Measurements from ENCODE around the gene ZNF782. TPM values are rescaled to one million over a fixed set of nuclear protein-coding genes. Genes with fewer than 3 reads are reported as not detected.
"Not testable (repeated sequence)": the region's sequence is repeated elsewhere in the genome, so short reads cannot be mapped to it uniquely, and the experiment has no call there.

ZNF782 gene
- total and polyA plus RNA-seq, 5 donors from 2014 or later, result 1.6 to 6.8 (median 2.4) TPM

- H3K4me3 Mint-ChIP-seq; ATAC-seq (ENCODE audit: low read depth in 2 of 2); H3K4me1 ChIP-seq (ENCODE audit: control insufficient read depth, insufficient read depth, low read length, poor library complexity, severe bottlenecking); H3K27ac ChIP-seq (ENCODE audit: insufficient read depth, low read length, poor library complexity, severe bottlenecking); H3K9me3 Mint-ChIP-seq; DNase-seq; H3K4me3 ChIP-seq (ENCODE audit: low read depth, low read length); H3K27me3 ChIP-seq (ENCODE audit: control insufficient read depth, insufficient read depth, low read length); H3K27ac Mint-ChIP-seq; H3K36me3 Mint-ChIP-seq; H3K4me1 Mint-ChIP-seq; H3K36me3 ChIP-seq (ENCODE audit: control insufficient read depth, insufficient read depth, low read length); H3K9me3 ChIP-seq (ENCODE audit: control insufficient read depth in 2 of 2, low read length in 2 of 2): not testable (repeated sequence)
- H3K27me3 Mint-ChIP-seq, result peaks cover 18% of the 10 kb centered on the region
These were observed 10.9 kb upstream of the ZNF782 start for GRCh38 chr9:96865240-96865639.

- H3K4me3 Mint-ChIP-seq, result no peak overlapping the region
- H3K36me3 Mint-ChIP-seq, result peaks cover 8% of the 10 kb centered on the region
- ATAC-seq (ENCODE audit: low read depth in 2 of 2) (no peak), DNase-seq (no peak)
- Histone ChIP-seq H3K36me3 (ENCODE audit: control insufficient read depth, insufficient read depth, low read length) (no peaks in the 10 kb centered on the region), H3K4me3 (ENCODE audit: low read depth, low read length) (no peak overlapping the region), H3K9me3 (ENCODE audit: control insufficient read depth in 2 of 2, low read length in 2 of 2) (no peaks in the 10 kb centered on the region), H3K27ac (ENCODE audit: insufficient read depth, low read length, poor library complexity, severe bottlenecking) (no peak overlapping the region), H3K27me3 (ENCODE audit: control insufficient read depth, insufficient read depth, low read length) (no peaks in the 10 kb centered on the region), H3K4me1 (ENCODE audit: control insufficient read depth, insufficient read depth, low read length, poor library complexity, severe bottlenecking) (peaks cover 4% of the 10 kb centered on the region)
- no peaks in the 10 kb centered on the region for H3K9me3 Mint-ChIP-seq
- peaks cover 5% of the 10 kb centered on the region for H3K27me3 Mint-ChIP-seq
- peak overlapping the region in 1 of 3 donors; percentile 65 for H3K27ac Mint-ChIP-seq
- H3K4me1 Mint-ChIP-seq, result peaks cover 0 to 3% (median 1%) of the 10 kb centered on the region in 4 donors
These were observed 5.3 kb upstream of the ZNF782 start for GRCh38 chr9:96859461-96860198.

- ATAC-seq (ENCODE audit: low read depth in 2 of 2) (no peak), DNase-seq (no peak)
- Histone ChIP-seq H3K27ac (ENCODE audit: insufficient read depth, low read length, poor library complexity, severe bottlenecking) (no peak overlapping the region), H3K27me3 (ENCODE audit: control insufficient read depth, insufficient read depth, low read length) (no peaks in the 10 kb centered on the region), H3K4me3 (ENCODE audit: low read depth, low read length) (no peak overlapping the region), H3K4me1 (ENCODE audit: control insufficient read depth, insufficient read depth, low read length, poor library complexity, severe bottlenecking) (peaks cover 12% of the 10 kb centered on the region), H3K9me3 (ENCODE audit: control insufficient read depth in 2 of 2, low read length in 2 of 2) (no peaks in the 10 kb centered on the region), H3K36me3 (ENCODE audit: control insufficient read depth, insufficient read depth, low read length) (no peaks in the 10 kb centered on the region)
- Mint-ChIP-seq H3K36me3 (peaks cover 8% of the 10 kb centered on the region), H3K4me1 (peaks cover 2 to 9% (median 5%) of the 10 kb centered on the region in 4 donors), H3K27me3 (peaks cover 5% of the 10 kb centered on the region), H3K4me3 (peak overlapping the region in 1 of 4 donors; percentile 40), H3K27ac (no peak overlapping the region), H3K9me3 (peaks cover 0 to 3% (median 0%) of the 10 kb centered on the region in 7 donors)
These were observed 4.4 kb upstream of the ZNF782 start for GRCh38 chr9:96858670-96859069.

GRCh38 chr9:96858018-96858573 is 3.8 kb upstream of the ZNF782 start:
- Histone ChIP-seq H3K4me3 (ENCODE audit: low read depth, low read length) (no peak overlapping the region), H3K36me3 (ENCODE audit: control insufficient read depth, insufficient read depth, low read length) (no peaks in the 10 kb centered on the region), H3K27me3 (ENCODE audit: control insufficient read depth, insufficient read depth, low read length) (no peaks in the 10 kb centered on the region), H3K9me3 (ENCODE audit: control insufficient read depth in 2 of 2, low read length in 2 of 2) (no peaks in the 10 kb centered on the region), H3K4me1 (ENCODE audit: control insufficient read depth, insufficient read depth, low read length, poor library complexity, severe bottlenecking) (peaks cover 18% of the 10 kb centered on the region), H3K27ac (ENCODE audit: insufficient read depth, low read length, poor library complexity, severe bottlenecking) (no peak overlapping the region)
- DNase-seq, result no peak
- Mint-ChIP-seq H3K4me1 (peaks cover 7 to 15% (median 11%) of the 10 kb centered on the region in 4 donors), H3K9me3 (peaks cover 0 to 3% (median 0%) of the 10 kb centered on the region in 7 donors), H3K27me3 (peaks cover 5% of the 10 kb centered on the region), H3K27ac (no peak overlapping the region), H3K36me3 (peaks cover 8% of the 10 kb centered on the region), H3K4me3 (no peak overlapping the region)
- ATAC-seq (ENCODE audit: low read depth in 2 of 2), result no peak

GRCh38 chr9:96856363-96857286 is 2.3 kb upstream of the ZNF782 start:
- Mint-ChIP-seq H3K36me3 (peaks cover 8% of the 10 kb centered on the region), H3K4me3 (peak overlapping the region in 3 of 4 donors; percentile 27 to 79 (median 39)), H3K27ac (peak overlapping the region in 1 of 3 donors; percentile 47), H3K27me3 (peaks cover 5% of the 10 kb centered on the region), H3K4me1 (peaks cover 10 to 29% (median 24%) of the 10 kb centered on the region in 4 donors), H3K9me3 (peaks cover 0 to 3% (median 0%) of the 10 kb centered on the region in 7 donors)
- Histone ChIP-seq H3K27ac (ENCODE audit: insufficient read depth, low read length, poor library complexity, severe bottlenecking) (no peak overlapping the region), H3K27me3 (ENCODE audit: control insufficient read depth, insufficient read depth, low read length) (no peaks in the 10 kb centered on the region), H3K9me3 (ENCODE audit: control insufficient read depth in 2 of 2, low read length in 2 of 2) (no peaks in the 10 kb centered on the region), H3K36me3 (ENCODE audit: control insufficient read depth, insufficient read depth, low read length) (no peaks in the 10 kb centered on the region), H3K4me1 (ENCODE audit: control insufficient read depth, insufficient read depth, low read length, poor library complexity, severe bottlenecking) (peaks cover 31% of the 10 kb centered on the region), H3K4me3 (ENCODE audit: low read depth, low read length) (no peak overlapping the region)
- DNase-seq, result peak; percentile 50 to 73 (median 68)
- ATAC-seq (ENCODE audit: low read depth in 2 of 2), result peak; percentile 73 to 77

GRCh38 chr9:96854651-96855273 is 448 bp upstream of the ZNF782 start:
- peak overlapping the region; percentile 71 for H3K27ac ChIP-seq (ENCODE audit: insufficient read depth, low read length, poor library complexity, severe bottlenecking)

GRCh38 chr9:96852676-96853075 is 1.6 kb downstream of the ZNF782 start:
- peaks cover 15 to 60% (median 38%) of the 10 kb centered on the region in 4 donors for H3K4me1 Mint-ChIP-seq
- Histone ChIP-seq H3K27me3 (ENCODE audit: control insufficient read depth, insufficient read depth, low read length) (no peaks in the 10 kb centered on the region), H3K4me3 (ENCODE audit: low read depth, low read length) (peak overlapping the region; percentile 89), H3K27ac (ENCODE audit: insufficient read depth, low read length, poor library complexity, severe bottlenecking) (peak overlapping the region; percentile 1), H3K9me3 (ENCODE audit: control insufficient read depth in 2 of 2, low read length in 2 of 2) (peaks cover 1 to 7% of the 10 kb centered on the region in 2 experiments), H3K36me3 (ENCODE audit: control insufficient read depth, insufficient read depth, low read length) (peaks cover 6% of the 10 kb centered on the region), H3K4me1 (ENCODE audit: control insufficient read depth, insufficient read depth, low read length, poor library complexity, severe bottlenecking) (peaks cover 32% of the 10 kb centered on the region)
- peak overlapping the region; percentile 84 to 100 (median 100) for H3K4me3 Mint-ChIP-seq
- DNase-seq (no peak), ATAC-seq (ENCODE audit: low read depth in 2 of 2) (no peak)
- no peaks in the 10 kb centered on the region for H3K27me3 Mint-ChIP-seq
- H3K9me3 Mint-ChIP-seq, result peaks cover 0 to 3% (median 0%) of the 10 kb centered on the region in 7 donors
- peak overlapping the region in 2 of 3 donors; percentile 93 to 96 for H3K27ac Mint-ChIP-seq
- H3K36me3 Mint-ChIP-seq, result peaks cover 4% of the 10 kb centered on the region

More at GRCh38 chr9:96854651-96855273, 448 bp upstream of the ZNF782 start:
- Mint-ChIP-seq H3K4me3 (peak overlapping the region; percentile 84 to 100 (median 100)), H3K4me1 (peaks cover 15 to 40% (median 27%) of the 10 kb centered on the region in 4 donors), H3K27me3 (peaks cover 3% of the 10 kb centered on the region), H3K27ac (peak overlapping the region; percentile 74 to 100 (median 93)), H3K36me3 (peaks cover 5% of the 10 kb centered on the region), H3K9me3 (peaks cover 0 to 3% (median 0%) of the 10 kb centered on the region in 7 donors)
- Histone ChIP-seq H3K36me3 (ENCODE audit: control insufficient read depth, insufficient read depth, low read length) (peaks cover 1% of the 10 kb centered on the region), H3K4me3 (ENCODE audit: low read depth, low read length) (peak overlapping the region; percentile 89), H3K9me3 (ENCODE audit: control insufficient read depth in 2 of 2, low read length in 2 of 2) (no peaks in the 10 kb centered on the region), H3K27me3 (ENCODE audit: control insufficient read depth, insufficient read depth, low read length) (no peaks in the 10 kb centered on the region), H3K4me1 (ENCODE audit: control insufficient read depth, insufficient read depth, low read length, poor library complexity, severe bottlenecking) (peaks cover 32% of the 10 kb centered on the region)
- DNase-seq (no peak), ATAC-seq (ENCODE audit: low read depth in 2 of 2) (no peak)

Data from CD4-positive, CD25-positive, alpha-beta regulatory T cell (primary cell).